GM12892 (cell line): ENCODE data around the gene JARID2.

Experiments
- POLR2A ChIP-seq: IDR thresholded peaks from 2 replicates; pipeline ENCODE4 v1.6.1; 2011; ENCODE audit warnings: low read depth, low read length, control low read depth
- POLR2AphosphoS5 ChIP-seq: IDR thresholded peaks from 2 replicates; pipeline ENCODE4 v1.6.1; 2011; ENCODE audit warnings: low read depth, low read length, control low read depth
- TAF1 ChIP-seq: IDR thresholded peaks from 2 replicates; pipeline ENCODE4 v1.6.1; 2011; ENCODE audit warnings: low read depth, mild to moderate bottlenecking, control low read depth, low read length, borderline replicate concordance

DNA sequence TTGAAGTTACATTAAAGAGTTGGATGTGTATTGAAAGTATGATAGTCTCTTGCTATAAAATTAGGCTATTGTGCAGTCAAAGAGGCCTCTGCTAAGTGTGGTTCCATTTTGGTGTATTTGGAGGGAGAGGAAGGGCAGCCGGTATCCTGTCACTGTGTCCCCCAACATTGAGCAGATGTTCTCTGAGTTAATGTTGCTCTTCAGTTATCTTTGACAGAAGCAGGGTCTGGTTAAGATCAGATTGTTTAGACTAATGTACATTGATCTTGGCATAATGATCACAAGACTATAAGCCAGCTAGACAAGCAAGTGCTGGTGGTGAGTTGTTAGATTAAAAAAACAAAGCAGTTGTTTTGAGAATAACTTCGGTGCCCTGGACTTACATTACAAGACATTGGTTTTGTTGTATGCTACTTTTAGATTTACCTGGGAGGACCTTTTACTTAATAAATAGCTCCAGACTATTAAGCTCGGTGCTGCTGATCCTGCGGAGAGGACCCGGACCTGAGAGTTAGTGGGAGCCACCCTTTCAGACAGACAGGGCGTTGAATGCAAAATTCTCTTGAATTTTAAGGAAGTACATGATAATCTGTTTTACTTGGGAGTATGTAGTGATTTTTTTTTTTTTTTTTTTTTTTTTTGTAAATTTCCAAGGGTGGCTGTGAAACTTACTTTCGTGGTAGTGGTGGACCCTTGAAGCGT, 97.8 kb downstream of the JARID2 start:
- TF ChIP-seq POLR2AphosphoS5 (no peak), TAF1 (no peak), POLR2A (no peak)
